HG02623 (cell line): ENCODE data around the gene TSPAN18.

ENCODE experiments used
- ATAC-seq: cut with Tn5 transposase; IDR thresholded peaks from one replicate; pipeline ENCODE4 v1.9.1; 2021; ENCODE audit warnings: moderate library complexity; ENCODE audit not compliant: unreplicated experiment

The TSPAN18 gene

GRCh38 chr11:44736791-44737190, 10.0 kb downstream of the TSPAN18 start:
- no peak for ATAC-seq

GRCh38 chr11:44737245-44738085, 10.7 kb downstream of the TSPAN18 start:
- no peak for ATAC-seq

- no peak for ATAC-seq
Measured at GRCh38 chr11:44738791-44739190, 12.0 kb downstream of the TSPAN18 start.

GRCh38 chr11:44740967-44741366, 14.2 kb downstream of the TSPAN18 start:
- no peak for ATAC-seq

- no peak for ATAC-seq
Measured at GRCh38 chr11:44741976-44742375, 15.2 kb downstream of the TSPAN18 start.

- ATAC-seq, result no peak
Measured at GRCh38 chr11:44742508-44743246, 15.9 kb downstream of the TSPAN18 start.

- ATAC-seq, result no peak
Measured at GRCh38 chr11:44743326-44743725, 16.6 kb downstream of the TSPAN18 start.

GRCh38 chr11:44743959-44744557, 17.3 kb downstream of the TSPAN18 start:
- no peak for ATAC-seq

- no peak for ATAC-seq
Measured at GRCh38 chr11:44746894-44747293, 20.1 kb downstream of the TSPAN18 start.

- no peak for ATAC-seq
Measured at GRCh38 chr11:44747316-44747715, 20.6 kb downstream of the TSPAN18 start.

GRCh38 chr11:44747836-44748235, 21.1 kb downstream of the TSPAN18 start:
- no peak for ATAC-seq

GRCh38 chr11:44748606-44749005, 21.8 kb downstream of the TSPAN18 start:
- no peak for ATAC-seq

- no peak for ATAC-seq
Measured at GRCh38 chr11:44749189-44749588, 22.4 kb downstream of the TSPAN18 start.

- ATAC-seq, result no peak
Measured at GRCh38 chr11:44750551-44751465, 24.0 kb downstream of the TSPAN18 start.

GRCh38 chr11:44752300-44752699, 25.5 kb downstream of the TSPAN18 start:
- no peak for ATAC-seq

GRCh38 chr11:44752713-44753112, 26.0 kb downstream of the TSPAN18 start:
- no peak for ATAC-seq

- ATAC-seq, result no peak
Measured at GRCh38 chr11:44753961-44754645, 27.3 kb downstream of the TSPAN18 start.

GRCh38 chr11:44754876-44755555, 28.3 kb downstream of the TSPAN18 start:
- no peak for ATAC-seq
